Measurements from ENCODE around the gene ZNF488.

The ZNF488 gene

DNA sequence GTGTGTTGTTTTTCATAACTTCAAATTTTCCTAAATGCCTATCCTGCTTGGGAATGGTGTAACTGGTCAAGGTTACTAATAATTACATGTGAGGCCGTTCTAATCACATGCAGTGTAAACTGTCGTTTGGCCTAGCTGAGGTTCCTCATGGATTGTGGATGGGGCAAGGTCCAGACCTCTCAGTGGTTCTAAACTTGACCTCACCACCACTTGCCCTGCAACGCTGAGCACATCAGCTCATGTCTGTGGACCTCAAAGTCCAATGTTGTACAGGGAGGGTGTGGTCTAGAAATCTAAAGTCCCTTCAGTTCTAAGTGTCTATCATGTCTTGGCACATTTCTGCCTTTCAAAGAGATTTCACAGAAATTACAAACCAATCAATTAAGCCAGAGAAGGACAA, 20.3 kb downstream of the ZNF488 start:
- TF ChIP-seq, protein P1, sequence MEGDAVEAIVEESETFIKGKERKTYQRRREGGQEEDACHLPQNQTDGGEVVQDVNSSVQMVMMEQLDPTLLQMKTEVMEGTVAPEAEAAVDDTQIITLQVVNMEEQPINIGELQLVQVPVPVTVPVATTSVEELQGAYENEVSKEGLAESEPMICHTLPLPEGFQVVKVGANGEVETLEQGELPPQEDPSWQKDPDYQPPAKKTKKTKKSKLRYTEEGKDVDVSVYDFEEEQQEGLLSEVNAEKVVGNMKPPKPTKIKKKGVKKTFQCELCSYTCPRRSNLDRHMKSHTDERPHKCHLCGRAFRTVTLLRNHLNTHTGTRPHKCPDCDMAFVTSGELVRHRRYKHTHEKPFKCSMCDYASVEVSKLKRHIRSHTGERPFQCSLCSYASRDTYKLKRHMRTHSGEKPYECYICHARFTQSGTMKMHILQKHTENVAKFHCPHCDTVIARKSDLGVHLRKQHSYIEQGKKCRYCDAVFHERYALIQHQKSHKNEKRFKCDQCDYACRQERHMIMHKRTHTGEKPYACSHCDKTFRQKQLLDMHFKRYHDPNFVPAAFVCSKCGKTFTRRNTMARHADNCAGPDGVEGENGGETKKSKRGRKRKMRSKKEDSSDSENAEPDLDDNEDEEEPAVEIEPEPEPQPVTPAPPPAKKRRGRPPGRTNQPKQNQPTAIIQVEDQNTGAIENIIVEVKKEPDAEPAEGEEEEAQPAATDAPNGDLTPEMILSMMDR (IDR thresholded peaks at IDR 0.05; ENCODE audit: control extremely low read depth, extremely low read depth, low read depth, missing control alignments) = no peak
- CTCF ChIA-PET = interaction anchor here (1.0 to 2.5 kb wide), 5 partner anchors 9 to 23 kb away, joined by 3 to 10 read pairs (median 7); no protein-coding TSS in a partner anchor
- no peak for DNase-seq (ENCODE audit: extremely low spot score)
- POLR2A ChIA-PET = no interaction called here

DNA sequence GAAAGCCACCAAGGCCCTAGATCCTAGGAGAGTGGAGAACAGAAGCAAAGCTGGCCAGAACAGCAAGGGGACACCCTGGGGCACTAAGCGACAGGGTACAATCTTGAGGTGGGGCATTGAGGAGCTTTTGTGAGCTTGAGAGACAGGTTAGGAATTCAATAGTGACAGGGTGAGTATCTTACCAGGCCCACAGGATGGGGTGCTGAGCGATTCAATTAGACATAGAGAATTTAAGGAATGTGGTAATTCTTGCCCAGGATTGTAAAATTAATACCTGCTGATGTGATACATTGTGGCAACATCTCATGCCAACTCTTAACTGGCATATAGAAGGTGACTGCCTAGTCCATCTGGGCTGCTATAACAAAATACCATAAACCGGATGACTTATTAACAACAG, 21.9 kb downstream of the ZNF488 start:
- POLR2A ChIA-PET = no interaction called here
- CTCF ChIA-PET = interaction anchor here (0.7 to 2.5 kb wide), 5 partner anchors 9 to 34 kb away, joined by 3 to 10 read pairs (median 8); no protein-coding TSS in a partner anchor
- TF ChIP-seq, protein P1 (IDR thresholded peaks at IDR 0.05; ENCODE audit: control extremely low read depth, extremely low read depth, low read depth, missing control alignments) = no peak
- no peak for DNase-seq (ENCODE audit: extremely low spot score)

DNA sequence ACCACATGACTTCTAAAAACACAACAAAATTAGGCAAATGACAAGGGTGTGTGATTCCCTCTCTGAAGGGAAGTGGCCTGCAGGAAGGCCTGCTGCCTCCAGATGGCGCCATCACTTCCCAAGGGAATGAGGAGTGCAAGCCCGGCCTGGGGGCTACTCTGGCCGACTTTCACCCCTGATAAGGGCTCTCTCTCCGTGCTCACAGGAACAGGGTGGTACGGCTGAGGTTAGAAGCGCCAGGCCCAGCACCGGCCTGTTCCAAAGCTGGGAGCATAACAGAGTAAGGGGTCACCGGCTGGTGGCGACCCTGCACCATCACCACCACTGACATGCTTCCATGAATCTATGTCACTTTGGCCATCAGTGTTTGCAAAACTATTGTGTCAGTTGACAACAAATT, 22.8 kb downstream of the ZNF488 start:
- POLR2A ChIA-PET = no interaction called here
- TF ChIP-seq, protein P1 (IDR thresholded peaks at IDR 0.05; ENCODE audit: control extremely low read depth, extremely low read depth, low read depth, missing control alignments) = peak; percentile 54

DNA sequence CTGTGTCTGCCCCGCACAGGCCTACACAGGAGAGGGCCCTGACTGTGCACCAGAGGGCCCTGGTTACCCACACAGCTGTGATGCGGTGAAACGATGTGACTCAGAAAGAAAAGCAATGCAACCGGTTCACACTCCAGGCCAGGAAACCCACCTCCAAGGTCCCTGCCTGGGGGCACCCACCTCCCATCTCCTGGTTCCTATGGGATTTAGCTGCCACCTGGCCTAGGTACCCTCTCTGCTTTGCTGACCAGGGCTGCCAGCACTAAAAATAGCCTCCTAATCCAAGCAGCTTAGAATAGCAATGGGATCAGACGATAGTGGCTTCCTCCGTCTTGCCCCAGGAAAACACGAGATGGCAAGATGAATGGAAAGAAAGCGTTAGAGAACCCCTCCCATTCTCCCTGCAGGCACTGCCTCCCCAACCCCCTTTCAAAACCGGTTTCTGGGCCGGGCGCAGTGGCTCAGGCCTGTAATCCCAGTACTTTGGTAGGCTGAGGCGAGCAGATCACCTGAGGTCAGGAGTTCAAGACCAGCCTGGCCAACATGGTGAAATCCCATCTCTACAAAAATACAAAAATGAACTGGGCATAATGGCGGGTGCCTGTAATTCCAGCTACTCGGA, 23.6 kb downstream of the ZNF488 start:
- TF ChIP-seq, protein P1 (IDR thresholded peaks at IDR 0.05; ENCODE audit: control extremely low read depth, extremely low read depth, low read depth, missing control alignments) = no peak
- POLR2A ChIA-PET = no interaction called here
- CTCF ChIA-PET = interaction anchor here (1.0 to 2.4 kb wide), 4 partner anchors 13 to 82 kb away, joined by 3 to 6 read pairs (median 4); no protein-coding TSS in a partner anchor
- no peak for DNase-seq (ENCODE audit: extremely low spot score)

More for the DNA sequence above, 22.8 kb downstream of the ZNF488 start:
- CTCF ChIA-PET = interaction anchor here (0.7 to 2.5 kb wide), 7 partner anchors 9 to 81 kb away, joined by 3 to 10 read pairs (median 6); no protein-coding TSS in a partner anchor
- peak; percentile 63 for DNase-seq (ENCODE audit: extremely low spot score)

DNA sequence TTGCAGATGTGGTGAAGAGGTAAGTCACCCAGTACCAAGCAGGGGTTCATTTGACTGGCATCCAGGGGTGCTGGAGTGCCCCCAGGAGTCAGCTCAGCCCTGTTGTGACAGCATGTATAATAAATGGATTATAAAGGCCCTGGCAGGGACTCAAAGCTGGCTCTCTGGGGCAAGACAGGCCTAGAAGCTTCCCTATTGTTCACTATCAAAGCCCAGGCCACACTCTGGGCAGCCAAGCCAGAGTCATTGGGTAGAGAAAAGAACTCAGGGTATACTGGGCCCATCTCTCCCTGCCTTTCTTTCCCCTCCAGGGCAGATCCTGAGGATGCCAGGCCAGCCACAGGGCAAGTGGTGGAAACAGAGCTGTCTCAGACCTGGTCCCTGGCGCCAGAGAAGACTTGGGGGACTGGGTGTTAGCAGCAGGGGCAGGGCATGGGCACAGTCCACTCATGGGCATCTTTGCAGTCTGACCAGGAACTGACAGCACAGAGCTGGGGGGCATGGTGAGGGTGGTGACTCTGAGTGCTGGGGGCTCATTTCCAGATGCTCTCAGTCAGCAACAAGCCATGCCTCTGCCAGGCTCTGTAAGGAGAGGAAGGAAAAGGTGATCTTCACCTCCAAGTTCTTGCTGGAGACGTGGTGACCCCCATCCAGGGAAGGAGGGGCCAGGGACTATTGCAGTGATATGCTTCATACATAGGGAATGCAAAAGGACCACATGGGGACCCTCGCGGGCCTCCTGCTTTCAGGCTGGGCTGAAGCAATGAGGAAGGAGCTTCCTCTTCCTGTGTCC, 24.3 kb downstream of the ZNF488 start:
- TF ChIP-seq, protein P1 (IDR thresholded peaks at IDR 0.05; ENCODE audit: control extremely low read depth, extremely low read depth, low read depth, missing control alignments) = no peak
- POLR2A ChIA-PET = no interaction called here
- no peak for DNase-seq (ENCODE audit: extremely low spot score)
- CTCF ChIA-PET = interaction anchor here (1.0 kb wide), 1 partner anchor 13 kb away, joined by 3 read pairs; no protein-coding TSS in a partner anchor

DNA sequence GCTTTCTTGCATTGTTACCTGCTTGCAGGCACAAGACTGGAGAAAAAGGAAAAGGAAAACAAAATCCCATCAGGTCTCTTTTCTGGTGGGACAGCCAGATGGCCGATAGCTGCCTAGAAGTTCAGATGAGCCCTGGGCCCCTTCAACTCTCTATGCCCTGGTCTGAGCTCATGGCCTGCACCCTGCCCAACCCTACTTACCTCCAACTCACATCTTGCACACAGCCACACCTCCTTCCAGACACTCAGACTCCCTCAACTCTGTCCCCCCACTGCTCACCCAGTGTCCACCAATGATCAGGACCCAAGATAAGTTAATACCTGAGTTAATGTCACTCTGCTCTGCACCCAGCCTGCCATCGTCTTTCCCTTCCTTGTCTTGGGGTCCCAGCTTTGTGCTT, 25.0 kb downstream of the ZNF488 start:
- ChIA-PET CTCF (interaction anchor here (1.1 kb wide), 1 partner anchor 18 kb away, joined by 3 read pairs; no protein-coding TSS in a partner anchor), POLR2A (no interaction called here)
- no peak for DNase-seq (ENCODE audit: extremely low spot score)
- TF ChIP-seq, protein P1 (IDR thresholded peaks at IDR 0.05; ENCODE audit: control extremely low read depth, extremely low read depth, low read depth, missing control alignments) = no peak
